ENCODE measurements around the gene SORBS1.
A peak's percentile ranks its signal among the peaks of the same experiment; 100 is the strongest.

The SORBS1 gene

GRCh38 chr10:95327367-95327766 lies 233.8 kb downstream of the SORBS1 start:
- intact Hi-C loops (cut with DNase I; ENCODE audit: low total_unique reads) = no loop called here
- Histone ChIP-seq H3K9me3 (no peaks in the 10 kb centered on the region), H3K4me1 (peaks cover 0 to 26% (median 7%) of the 10 kb centered on the region in 4 donors), H3K4me3 (no peak overlapping the region), H3K27ac (peak overlapping the region; percentile 14 to 23), H3K27me3 (no peaks in the 10 kb centered on the region), H3K36me3 (peaks cover 62 to 97% (median 83%) of the 10 kb centered on the region in 3 donors)
- peak in 1 of 2 donors; percentile 36 for DNase-seq
- no peak for TF ChIP-seq CTCF (IDR thresholded peaks at IDR 0.05)

GRCh38 chr10:95326396-95326795 lies 234.8 kb downstream of the SORBS1 start:
- no peak overlapping the region for H3K4me3 ChIP-seq
- intact Hi-C loops (cut with DNase I; ENCODE audit: low total_unique reads) = no loop called here
- no peaks in the 10 kb centered on the region for H3K9me3 ChIP-seq
- no peak for TF ChIP-seq CTCF (IDR thresholded peaks at IDR 0.05)
- no peaks in the 10 kb centered on the region for H3K27me3 ChIP-seq
- peaks cover 62 to 97% (median 85%) of the 10 kb centered on the region in 3 donors for H3K36me3 ChIP-seq
- DNase-seq = no peak
- H3K4me1 ChIP-seq = peaks cover 0 to 18% (median 5%) of the 10 kb centered on the region in 4 donors
- H3K27ac ChIP-seq = no peak overlapping the region

- no peak for TF ChIP-seq CTCF (IDR thresholded peaks at IDR 0.05)
- Histone ChIP-seq H3K27me3 (no peaks in the 10 kb centered on the region), H3K4me1 (peaks cover 0 to 14% (median 5%) of the 10 kb centered on the region in 4 donors), H3K36me3 (peaks cover 62 to 97% (median 86%) of the 10 kb centered on the region in 3 donors), H3K9me3 (no peaks in the 10 kb centered on the region), H3K4me3 (no peak overlapping the region), H3K27ac (no peak overlapping the region)
- DNase-seq = no peak
- intact Hi-C loops (cut with DNase I; ENCODE audit: low total_unique reads) = no loop called here
Observed at GRCh38 chr10:95325863-95326262, 235.3 kb downstream of the SORBS1 start.

GRCh38 chr10:95324436-95325268 lies 236.5 kb downstream of the SORBS1 start:
- Histone ChIP-seq H3K4me3 (no peak overlapping the region), H3K4me1 (peaks cover 0 to 12% (median 4%) of the 10 kb centered on the region in 4 donors), H3K36me3 (peaks cover 66 to 97% (median 87%) of the 10 kb centered on the region in 3 donors), H3K9me3 (no peaks in the 10 kb centered on the region), H3K27ac (no peak overlapping the region), H3K27me3 (no peaks in the 10 kb centered on the region)
- DNase-seq = no peak
- no peak for TF ChIP-seq CTCF (IDR thresholded peaks at IDR 0.05)
- intact Hi-C loops (cut with DNase I; ENCODE audit: low total_unique reads) = no loop called here

- Histone ChIP-seq H3K27ac (no peak overlapping the region), H3K27me3 (no peaks in the 10 kb centered on the region), H3K4me3 (no peak overlapping the region), H3K4me1 (peaks cover 0 to 6% (median 1%) of the 10 kb centered on the region in 4 donors), H3K36me3 (peaks cover 66 to 99% (median 93%) of the 10 kb centered on the region in 3 donors), H3K9me3 (no peaks in the 10 kb centered on the region)
- intact Hi-C loops (cut with DNase I; ENCODE audit: low total_unique reads) = no loop called here
- no peak for TF ChIP-seq CTCF (IDR thresholded peaks at IDR 0.05)
- DNase-seq = no peak
Observed at GRCh38 chr10:95321554-95322301, 239.4 kb downstream of the SORBS1 start.
